Nephron (organoid): Measurements from ENCODE around the gene AGTRAP.

Experiments used
- H3K27ac Mint-ChIP-seq, 3 experiments: 2 replicates each; pipeline ENCODE4 v1.8.0; 2020; ENCODE audit warnings: mixed read lengths in 3 of 3, mild to moderate bottlenecking in 2 of 3, moderate library complexity in 1 of 3
- H3K27me3 Mint-ChIP-seq: 2 replicates; pipeline ENCODE4 v1.8.0; 2021; ENCODE audit warnings: low read depth, mild to moderate bottlenecking, moderate library complexity, mixed read lengths
- H3K36me3 Mint-ChIP-seq: 2 replicates; pipeline ENCODE4 v1.8.0; 2020; ENCODE audit warnings: low read depth, mixed read lengths
- H3K4me1 Mint-ChIP-seq: 2 replicates; pipeline ENCODE4 v1.8.0; 2020; ENCODE audit warnings: mixed read lengths
- H3K4me3 Mint-ChIP-seq, 3 experiments: 2 replicates each; pipeline ENCODE4 v1.8.0; 2020; ENCODE audit warnings: mild to moderate bottlenecking in 3 of 3, mixed read lengths in 3 of 3, moderate library complexity in 2 of 3
- H3K9me3 Mint-ChIP-seq: 2 replicates; pipeline ENCODE4 v1.8.0; 2020; ENCODE audit warnings: mixed read lengths
- CTCF ChIP-seq, 3 experiments: fragments of 200-600 bp; sonication (generic); IDR thresholded peaks; one replicate each; pipeline ENCODE4 v1.5.0; 2021; ENCODE audit warnings: antibody characterized with exemption in 3 of 3; ENCODE audit not compliant: unreplicated experiment in 3 of 3

AGTRAP gene

DNA sequence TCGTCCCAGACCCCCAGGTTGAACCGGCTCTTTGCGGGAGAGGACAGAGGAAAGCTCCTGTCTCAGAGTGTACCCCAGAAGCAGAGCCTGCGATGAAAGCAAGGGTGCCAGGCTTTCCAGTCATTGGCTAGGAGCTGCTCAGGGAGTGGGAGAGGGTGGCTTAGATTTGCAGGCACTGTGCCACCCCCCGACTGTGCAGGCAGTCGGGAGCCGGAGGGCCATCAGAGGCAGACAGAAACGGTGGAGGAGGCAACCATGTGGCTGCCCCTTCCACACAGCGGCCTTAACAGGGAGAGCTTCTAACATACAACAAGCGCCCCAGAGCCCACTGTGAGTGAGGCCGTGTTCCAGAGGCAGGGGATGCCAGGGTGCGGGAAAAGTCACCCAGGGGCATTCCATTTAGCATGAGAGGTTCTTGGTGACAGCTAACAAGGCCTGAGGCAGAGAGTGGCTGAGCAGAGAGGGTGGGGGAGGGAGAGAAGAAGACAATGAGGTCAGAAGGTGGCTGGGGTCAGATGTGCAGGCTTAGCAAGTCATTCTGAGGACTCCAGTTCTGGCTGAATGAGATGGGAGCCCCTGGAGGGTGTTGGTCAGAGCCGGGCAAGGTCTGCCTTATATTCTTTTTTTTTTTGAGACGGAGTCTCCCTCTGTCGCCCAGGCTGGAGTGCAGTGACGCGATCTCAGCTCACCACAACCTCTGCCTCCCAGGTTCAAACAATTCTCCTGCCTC lies 16.6 kb downstream of the AGTRAP start:
- Mint-ChIP-seq H3K36me3 (peaks cover 4% of the 10 kb centered on the region), H3K27ac (no peak overlapping the region), H3K4me3 (no peak overlapping the region), H3K4me1 (no peaks in the 10 kb centered on the region), H3K9me3 (no peaks in the 10 kb centered on the region), H3K27me3 (no peaks in the 10 kb centered on the region)
- no peak for TF ChIP-seq CTCF (IDR thresholded peaks at IDR 0.05; ENCODE audit: unreplicated experiment in 3 of 3)

- no peaks in the 10 kb centered on the region for H3K27me3 Mint-ChIP-seq
These were observed 17.7 kb downstream of the AGTRAP start for GRCh38 chr1:11753555-11754208.

DNA sequence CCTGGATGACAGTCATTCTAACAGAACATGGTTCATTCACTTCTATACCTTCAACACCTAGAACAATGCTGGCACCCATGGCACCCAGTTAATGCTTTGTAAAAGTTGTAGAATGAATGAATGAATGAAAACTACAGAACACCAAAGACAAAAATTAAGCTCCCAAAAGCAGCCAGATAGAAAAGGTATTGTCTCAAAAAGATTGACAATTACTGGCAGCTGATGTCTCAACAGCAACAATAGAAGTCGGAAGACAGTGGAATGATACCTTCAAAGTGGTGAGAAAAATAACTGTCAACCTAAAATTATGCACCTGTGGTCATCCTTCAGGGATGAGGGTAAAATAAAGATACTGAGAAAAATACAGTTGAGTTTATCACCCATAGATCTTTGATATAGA lies 21.1 kb downstream of the AGTRAP start:
- Mint-ChIP-seq H3K4me3 (no peak overlapping the region), H3K4me1 (no peaks in the 10 kb centered on the region), H3K9me3 (no peaks in the 10 kb centered on the region), H3K36me3 (no peaks in the 10 kb centered on the region), H3K27me3 (peaks cover 18% of the 10 kb centered on the region), H3K27ac (no peak overlapping the region)
- TF ChIP-seq CTCF (IDR thresholded peaks at IDR 0.05; ENCODE audit: unreplicated experiment in 3 of 3), result no peak

More at GRCh38 chr1:11753555-11754208, 17.7 kb downstream of the AGTRAP start:
- Mint-ChIP-seq H3K9me3 (no peaks in the 10 kb centered on the region), H3K27ac (no peak overlapping the region), H3K4me1 (no peaks in the 10 kb centered on the region), H3K36me3 (peaks cover 4% of the 10 kb centered on the region), H3K4me3 (no peak overlapping the region)
- TF ChIP-seq CTCF (IDR thresholded peaks at IDR 0.05; ENCODE audit: unreplicated experiment in 3 of 3), result no peak

GRCh38 chr1:11759791-11760190 lies 23.9 kb downstream of the AGTRAP start:
- no peaks in the 10 kb centered on the region for H3K36me3 Mint-ChIP-seq
- H3K4me3 Mint-ChIP-seq, result no peak overlapping the region
- no peaks in the 10 kb centered on the region for H3K9me3 Mint-ChIP-seq
- no peak for TF ChIP-seq CTCF (IDR thresholded peaks at IDR 0.05; ENCODE audit: unreplicated experiment in 3 of 3)
- H3K27me3 Mint-ChIP-seq, result peaks cover 32% of the 10 kb centered on the region
- H3K27ac Mint-ChIP-seq, result no peak overlapping the region
- H3K4me1 Mint-ChIP-seq, result peaks cover 10% of the 10 kb centered on the region

DNA sequence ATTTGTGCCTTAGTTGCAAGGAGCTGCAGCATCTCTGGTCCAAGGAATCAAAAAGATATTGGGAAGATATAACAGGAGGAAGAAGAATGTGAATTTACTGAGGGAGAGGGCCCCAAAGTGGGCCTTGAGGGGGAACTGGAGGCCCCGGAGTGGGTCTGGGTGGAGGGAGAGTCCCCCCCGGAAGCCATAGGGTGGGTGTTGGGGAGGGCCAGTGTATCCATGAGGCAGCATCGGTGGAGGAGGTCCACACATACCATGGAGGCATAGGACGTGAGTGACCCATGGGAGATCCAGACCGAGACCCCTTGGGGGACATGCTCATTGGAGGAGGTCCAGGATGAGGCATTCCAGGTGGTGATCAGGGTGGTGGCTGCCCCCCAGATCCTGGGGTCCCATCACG lies 25.3 kb downstream of the AGTRAP start:
- no peak for TF ChIP-seq CTCF (IDR thresholded peaks at IDR 0.05; ENCODE audit: unreplicated experiment in 3 of 3)
- H3K27ac Mint-ChIP-seq, result no peak overlapping the region
- peaks cover 10% of the 10 kb centered on the region for H3K4me1 Mint-ChIP-seq
- H3K27me3 Mint-ChIP-seq, result peaks cover 32% of the 10 kb centered on the region
- H3K9me3 Mint-ChIP-seq, result no peaks in the 10 kb centered on the region
- H3K4me3 Mint-ChIP-seq, result no peak overlapping the region
- no peaks in the 10 kb centered on the region for H3K36me3 Mint-ChIP-seq
